Prostate gland (tissue), 2 donors: ENCODE measurements around the gene EXOC3. TPM values are rescaled to one million over a fixed set of nuclear protein-coding genes. Genes with fewer than 3 reads are reported as not detected.

Source experiments
- DNase-seq: peaks from one replicate; pipeline ENCODE4 v3.0.0-alpha.2; 2019; ENCODE audit warnings: low spot score
- H3K27ac ChIP-seq, 2 donors: fragments of 200-600 bp; sonication (generic); 2 replicates each; pipeline ENCODE4 v1.5.1; 2017 to 2019
- H3K27me3 ChIP-seq: fragments of 200-600 bp; sonication (generic); replicated peaks from 2 replicates; pipeline ENCODE4 v1.5.1; 2019; ENCODE audit not compliant: insufficient read depth
- H3K36me3 ChIP-seq, 2 donors: fragments of 200-600 bp; sonication (generic); 1 replicate in 1 of 2; 2 replicates in 1 of 2; pipeline versions ENCODE4 v1.5.1 to v1.8.1; 2017 to 2019
- H3K4me1 ChIP-seq: fragments of 200-600 bp; sonication (generic); replicated peaks from 2 replicates; pipeline ENCODE4 v1.5.1; 2019
- H3K4me3 ChIP-seq, 2 donors: fragments of 200-600 bp; sonication (generic); 2 replicates each; pipeline ENCODE4 v1.5.1; 2017 to 2019
- H3K9me3 ChIP-seq: fragments of 200-600 bp; sonication (generic); 2 replicates; pipeline ENCODE4 v1.5.1; 2017
- POLR2A ChIP-seq: fragments of 450-650 bp; IDR thresholded peaks from one replicate; pipeline ENCODE4 v1.6.1; 2016; ENCODE audit warnings: antibody characterized with exemption, mild to moderate bottlenecking
- POLR2AphosphoS5 ChIP-seq: sonication (generic); formaldehyde crosslinking; IDR thresholded peaks from one replicate; pipeline ENCODE4 v1.6.1; 2017; ENCODE audit warnings: antibody characterized with exemption
- WGBS: methylation state at CpG from one replicate; pipeline ENCODE4 v1.1.5; 2018; 5-methylcytosine and 5-hydroxymethylcytosine counted together
- intact Hi-C: fragments of 100-400 bp; cut with DNase I; formaldehyde crosslinking; loops from one replicate; pipeline ENCODE4 v1.14.2; 2022
- total RNA-seq, 2 donors: library from RNA; depleted of rRNA; stranded (reverse); fragments of >200 nt; gene quantifications; one replicate each; pipeline ENCODE4 v1.1.0, GENCODE V29; 2016
- TF ChIP-seq, protein P1 (sequence below), 4 experiments: fragments of 200-600 bp in 2 of 4; fragments of 450-650 bp in 2 of 4; sonication (generic) in 2 of 4; IDR thresholded peaks; 1 replicate in 3 of 4; 2 replicates in 1 of 4; pipeline ENCODE4 v1.5.1; 2016 to 2019; ENCODE audit warnings: antibody characterized with exemption in 4 of 4, mild to moderate bottlenecking in 2 of 4, moderate library complexity in 2 of 4

Gene EXOC3
- total RNA-seq, 2 donors from 2014 or later: 44.3 to 79.7 TPM

DNA sequence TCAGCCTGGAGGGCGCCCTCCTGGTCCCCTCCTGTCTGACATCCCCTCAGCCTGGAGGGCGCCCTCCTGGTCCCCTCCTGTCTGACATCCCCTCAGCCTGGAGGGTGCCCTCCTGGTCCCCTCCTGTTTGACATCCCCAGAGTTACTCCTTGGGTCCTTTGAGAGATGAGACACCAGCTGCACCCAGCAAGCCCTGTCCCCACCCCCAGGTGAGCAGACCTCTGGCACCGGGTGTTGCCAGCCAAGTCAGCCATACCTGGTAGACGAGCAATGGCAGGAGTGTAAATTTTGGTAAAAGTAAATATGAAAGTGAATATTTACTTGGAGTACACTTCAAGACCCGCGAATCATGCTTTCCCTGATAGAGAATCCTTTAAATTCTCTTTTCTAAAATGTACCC is 25.4 kb downstream of the EXOC3 start:
- TF ChIP-seq POLR2AphosphoS5: no peak
- H3K27ac ChIP-seq: no peak overlapping the region
- intact Hi-C loops: no loop called here
- H3K36me3 ChIP-seq: no peaks in the 10 kb centered on the region
- no peak overlapping the region for H3K4me3 ChIP-seq
- 82% methylated on average over 4 of the region's 6 CpGs for WGBS
- H3K9me3 ChIP-seq: no peaks in the 10 kb centered on the region
- H3K4me1 ChIP-seq: peaks cover 12% of the 10 kb centered on the region
- no peak for DNase-seq
- no peaks in the 10 kb centered on the region for H3K27me3 ChIP-seq

DNA sequence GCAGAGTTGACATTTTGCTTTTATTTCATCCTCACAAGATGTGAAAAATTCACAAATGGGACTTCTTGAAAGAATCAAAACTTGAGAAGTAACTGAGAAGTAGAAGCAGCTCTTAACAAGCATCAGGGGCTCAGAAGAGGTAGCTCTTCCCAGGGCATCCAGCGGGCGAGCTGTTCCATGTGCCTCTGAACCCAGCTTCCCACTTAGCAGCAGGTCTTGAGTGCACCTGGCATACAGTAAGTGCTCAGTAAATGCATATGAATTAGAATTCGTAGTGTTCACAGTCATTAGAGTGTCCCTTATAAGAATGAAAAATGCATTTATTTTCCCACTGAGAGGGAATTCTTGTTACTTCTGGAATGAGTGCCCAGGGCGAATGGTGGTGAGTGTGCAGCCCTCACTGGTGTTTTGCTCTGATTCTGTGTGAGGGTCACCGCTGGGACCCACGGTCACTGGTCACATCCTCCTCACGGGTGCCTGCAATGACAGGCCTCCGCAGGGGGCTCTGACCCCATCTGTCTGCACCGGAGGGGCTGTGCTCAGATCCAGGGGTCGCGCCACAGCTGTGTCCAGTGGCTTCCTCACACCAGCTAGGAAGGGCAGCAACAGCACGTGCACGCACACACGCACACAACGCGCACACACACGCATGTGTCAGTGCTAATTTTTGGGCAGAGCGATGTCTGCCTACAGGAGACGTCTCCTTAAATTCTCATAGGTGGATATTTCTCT is 26.9 kb downstream of the EXOC3 start:
- Histone ChIP-seq H3K4me1 (peaks cover 12% of the 10 kb centered on the region), H3K27ac (no peak overlapping the region), H3K4me3 (no peak overlapping the region), H3K27me3 (no peaks in the 10 kb centered on the region), H3K36me3 (no peaks in the 10 kb centered on the region), H3K9me3 (no peaks in the 10 kb centered on the region)
- DNase-seq: no peak
- intact Hi-C loops: loop anchor here (10.0 kb wide), 2 partner anchors 145 to 425 kb away; partner anchors contain the start of genes BRD9, CEP72 and TRIP13
- WGBS: 92% methylated on average over 19 of the region's 19 CpGs
- TF ChIP-seq, protein P1, sequence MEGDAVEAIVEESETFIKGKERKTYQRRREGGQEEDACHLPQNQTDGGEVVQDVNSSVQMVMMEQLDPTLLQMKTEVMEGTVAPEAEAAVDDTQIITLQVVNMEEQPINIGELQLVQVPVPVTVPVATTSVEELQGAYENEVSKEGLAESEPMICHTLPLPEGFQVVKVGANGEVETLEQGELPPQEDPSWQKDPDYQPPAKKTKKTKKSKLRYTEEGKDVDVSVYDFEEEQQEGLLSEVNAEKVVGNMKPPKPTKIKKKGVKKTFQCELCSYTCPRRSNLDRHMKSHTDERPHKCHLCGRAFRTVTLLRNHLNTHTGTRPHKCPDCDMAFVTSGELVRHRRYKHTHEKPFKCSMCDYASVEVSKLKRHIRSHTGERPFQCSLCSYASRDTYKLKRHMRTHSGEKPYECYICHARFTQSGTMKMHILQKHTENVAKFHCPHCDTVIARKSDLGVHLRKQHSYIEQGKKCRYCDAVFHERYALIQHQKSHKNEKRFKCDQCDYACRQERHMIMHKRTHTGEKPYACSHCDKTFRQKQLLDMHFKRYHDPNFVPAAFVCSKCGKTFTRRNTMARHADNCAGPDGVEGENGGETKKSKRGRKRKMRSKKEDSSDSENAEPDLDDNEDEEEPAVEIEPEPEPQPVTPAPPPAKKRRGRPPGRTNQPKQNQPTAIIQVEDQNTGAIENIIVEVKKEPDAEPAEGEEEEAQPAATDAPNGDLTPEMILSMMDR (IDR thresholded peaks at IDR 0.05): no peak
- TF ChIP-seq POLR2A (no peak), POLR2AphosphoS5 (no peak)

DNA sequence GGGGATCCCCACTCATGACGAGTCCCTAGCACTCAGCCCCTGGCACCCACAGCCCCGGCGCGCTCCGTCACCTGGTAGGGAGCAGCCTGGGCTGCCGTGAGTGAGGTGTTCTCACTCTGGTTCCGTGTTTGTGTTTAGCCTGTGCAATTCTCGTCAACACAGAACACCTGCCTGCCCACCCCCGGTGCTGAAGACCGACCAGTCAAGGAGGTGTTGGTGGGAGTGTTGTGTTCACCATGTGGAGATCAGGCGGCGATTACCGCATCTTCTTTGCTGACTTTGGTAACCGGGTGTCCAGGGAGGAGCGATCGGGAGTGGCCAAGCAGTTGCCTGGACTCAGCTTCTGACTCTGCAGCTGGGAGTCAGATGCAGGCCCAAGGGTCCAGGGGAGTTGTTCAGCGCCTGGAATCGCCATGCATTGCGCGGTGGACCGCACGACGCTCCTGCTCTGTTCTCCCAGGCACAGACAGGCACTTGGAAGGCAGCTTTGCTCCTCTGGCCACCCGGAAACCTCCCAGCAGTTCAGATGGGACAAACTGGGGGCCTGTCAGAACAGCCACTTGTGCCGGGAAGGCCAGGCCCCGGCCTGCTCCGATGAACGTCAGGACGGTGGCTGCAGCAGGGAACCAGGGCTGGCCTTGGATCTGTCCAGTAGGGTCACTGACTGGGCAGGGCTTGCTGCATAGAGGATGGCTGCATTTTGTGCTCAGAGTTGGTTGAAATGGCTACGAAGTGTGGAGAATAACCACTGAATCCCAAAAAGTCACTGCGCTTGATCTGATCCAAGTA is 28.2 kb downstream of the EXOC3 start:
- DNase-seq: no peak
- H3K4me1 ChIP-seq: peaks cover 12% of the 10 kb centered on the region
- no peaks in the 10 kb centered on the region for H3K27me3 ChIP-seq
- H3K27ac ChIP-seq: no peak overlapping the region
- H3K36me3 ChIP-seq: no peaks in the 10 kb centered on the region
- intact Hi-C loops: loop anchor here (10.0 kb wide), 2 partner anchors 144 to 424 kb away; partner anchors contain the start of genes BRD9, CEP72 and TRIP13
- no peak overlapping the region for H3K4me3 ChIP-seq
- TF ChIP-seq POLR2AphosphoS5 (no peak), POLR2A (no peak)
- TF ChIP-seq, protein P1 (IDR thresholded peaks at IDR 0.05): no peak
- WGBS: 73% methylated on average over 24 of the region's 31 CpGs
- no peaks in the 10 kb centered on the region for H3K9me3 ChIP-seq

DNA sequence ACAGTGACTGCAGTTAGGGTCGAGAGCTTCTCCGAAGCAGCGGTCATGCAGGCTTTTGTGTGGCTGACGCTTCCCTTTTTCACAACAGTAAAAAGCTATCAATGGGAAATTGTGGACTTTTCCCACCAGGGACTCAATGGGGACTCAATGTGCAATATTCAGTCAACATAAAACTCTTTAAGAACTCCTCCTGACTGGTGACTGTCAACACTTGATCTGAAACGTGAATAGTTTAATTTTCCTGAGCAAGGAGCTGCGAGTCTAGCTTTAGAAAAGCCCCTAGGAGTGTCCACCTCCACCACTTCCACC is 28.7 kb downstream of the EXOC3 start:
- H3K27me3 ChIP-seq: no peaks in the 10 kb centered on the region
- no peak overlapping the region for H3K27ac ChIP-seq
- intact Hi-C loops: loop anchor here (10.0 kb wide), 2 partner anchors 143 to 423 kb away; partner anchors contain the start of genes BRD9, CEP72 and TRIP13
- peak overlapping the region in 1 of 2 donors; percentile 85 for H3K4me3 ChIP-seq
- no peak for DNase-seq
- H3K4me1 ChIP-seq: peaks cover 12% of the 10 kb centered on the region
- WGBS: 60% methylated on average over 6 of the region's 6 CpGs
- TF ChIP-seq, protein P1 (IDR thresholded peaks at IDR 0.05): no peak
- no peak for TF ChIP-seq POLR2AphosphoS5
- TF ChIP-seq POLR2A: no peak
- no peaks in the 10 kb centered on the region for H3K36me3 ChIP-seq
- H3K9me3 ChIP-seq: no peaks in the 10 kb centered on the region

DNA sequence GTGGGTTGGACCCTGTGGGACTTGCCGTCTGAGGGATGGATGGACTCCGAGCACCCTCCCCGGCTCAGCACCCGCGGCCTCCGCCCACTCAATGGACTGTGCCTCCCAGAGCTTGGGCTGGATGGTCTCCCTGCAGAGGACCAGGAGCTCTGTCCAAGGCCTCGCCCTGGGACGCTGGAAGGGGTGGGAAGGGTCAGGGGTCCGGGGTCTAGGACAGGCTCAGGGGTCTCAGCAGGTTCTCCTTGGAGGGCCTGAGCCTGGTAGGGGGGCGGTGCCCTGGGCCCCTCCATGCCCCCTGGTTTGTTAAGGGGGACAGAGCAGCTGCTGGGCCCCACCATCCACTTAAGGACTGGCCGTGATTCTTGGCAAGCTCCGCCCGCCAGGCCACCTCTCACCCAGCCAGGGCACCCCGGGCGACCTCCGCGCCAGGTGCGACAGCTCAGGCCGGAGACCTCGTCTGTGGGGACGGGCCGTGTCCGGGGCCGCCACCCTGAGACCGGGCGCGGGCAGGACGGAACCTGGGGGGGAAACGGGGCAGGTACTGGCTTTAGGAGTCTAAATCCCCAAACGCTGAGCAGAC is 29.2 kb downstream of the EXOC3 start:
- Histone ChIP-seq H3K36me3 (no peaks in the 10 kb centered on the region), H3K27me3 (no peaks in the 10 kb centered on the region), H3K9me3 (no peaks in the 10 kb centered on the region), H3K4me1 (peaks cover 12% of the 10 kb centered on the region), H3K27ac (peak overlapping the region; percentile 62 to 63), H3K4me3 (peak overlapping the region; percentile 76 to 85)
- intact Hi-C loops: loop anchor here (10.0 kb wide), 2 partner anchors 143 to 423 kb away; partner anchors contain the start of genes BRD9, CEP72 and TRIP13
- TF ChIP-seq, protein P1 (IDR thresholded peaks at IDR 0.05): no peak
- no peak for TF ChIP-seq POLR2AphosphoS5
- no peak for TF ChIP-seq POLR2A
- no peak for DNase-seq
- WGBS: 9% methylated on average over 28 of the region's 30 CpGs
